H9 (cell line): Measurements from ENCODE around the gene TRIM37. TPM values are rescaled to one million over a fixed set of nuclear protein-coding genes. Genes with fewer than 3 reads are reported as not detected.

Experiments used
- DNase-seq: peaks from one replicate; pipeline ENCODE4 v3.0.0-alpha.2; 2017
- H2AFZ ChIP-seq: one replicate; pipeline ENCODE4 v1.6.1; 2013; ENCODE audit warnings: mild to moderate bottlenecking, low read length, control low read depth, moderate library complexity
- H2AK5ac ChIP-seq: 2 replicates; pipeline ENCODE4 v1.6.1; 2013; ENCODE audit warnings: low read length, control low read depth, mixed read lengths; ENCODE audit not compliant: insufficient read length
- H2BK120ac ChIP-seq: one replicate; pipeline ENCODE4 v1.6.1; 2013; ENCODE audit warnings: low read depth, mild to moderate bottlenecking, low read length, control low read depth, inconsistent platforms; ENCODE audit not compliant: poor library complexity, severe bottlenecking
- H2BK12ac ChIP-seq: 2 replicates; pipeline ENCODE4 v1.6.1; 2013; ENCODE audit warnings: low read length, control low read depth, mixed read lengths, low read depth; ENCODE audit not compliant: insufficient read length
- H2BK15ac ChIP-seq: 2 replicates; pipeline ENCODE4 v1.6.1; 2013; ENCODE audit warnings: low read depth, low read length, control low read depth
- H2BK20ac ChIP-seq: one replicate; pipeline ENCODE4 v1.6.1; 2013; ENCODE audit warnings: low read depth, mild to moderate bottlenecking, low read length, control low read depth, inconsistent platforms; ENCODE audit not compliant: poor library complexity, severe bottlenecking
- H2BK5ac ChIP-seq: 2 replicates; pipeline ENCODE4 v1.6.1; 2013; ENCODE audit warnings: low read length, control low read depth, mixed read lengths; ENCODE audit not compliant: insufficient read length
- H3K14ac ChIP-seq: 2 replicates; pipeline ENCODE4 v1.6.1; 2013; ENCODE audit warnings: low read length, control low read depth; ENCODE audit not compliant: insufficient read depth
- H3K18ac ChIP-seq: 2 replicates; pipeline ENCODE4 v1.6.1; 2013; ENCODE audit warnings: low read depth, mild to moderate bottlenecking, mixed read lengths, low read length, control low read depth; ENCODE audit not compliant: insufficient read length
- H3K23ac ChIP-seq: 2 replicates; pipeline ENCODE4 v1.6.1; 2013; ENCODE audit warnings: low read length, control low read depth, mixed read lengths, low read depth; ENCODE audit not compliant: insufficient read length
- H3K23me2 ChIP-seq: 2 replicates; pipeline ENCODE4 v1.6.1; 2013; ENCODE audit warnings: low read depth, mild to moderate bottlenecking, mixed read lengths, low read length, control low read depth; ENCODE audit not compliant: insufficient read length, poor library complexity, severe bottlenecking
- H3K27ac ChIP-seq: 2 replicates; pipeline ENCODE4 v1.5.1; 2013; ENCODE audit warnings: low read length, control low read depth, mixed read lengths, low read depth; ENCODE audit not compliant: insufficient read length
- H3K27me3 ChIP-seq: 2 replicates; pipeline ENCODE4 v1.6.1; 2013; ENCODE audit warnings: low read length, control low read depth, inconsistent platforms; ENCODE audit not compliant: insufficient read depth
- H3K4ac ChIP-seq: 2 replicates; pipeline ENCODE4 v1.6.1; 2013; ENCODE audit warnings: low read depth, mild to moderate bottlenecking, control low read depth, inconsistent platforms, low read length, moderate library complexity
- H3K4me1 ChIP-seq: 2 replicates; pipeline ENCODE4 v1.6.1; 2013; ENCODE audit warnings: low read length, control low read depth, inconsistent platforms; ENCODE audit not compliant: insufficient read depth
- H3K4me2 ChIP-seq: 2 replicates; pipeline ENCODE4 v1.6.1; 2013; ENCODE audit warnings: low read length, control low read depth, mixed read lengths; ENCODE audit not compliant: insufficient read length, insufficient read depth
- H3K56ac ChIP-seq: 2 replicates; pipeline ENCODE4 v1.6.1; 2013; ENCODE audit warnings: low read depth, mild to moderate bottlenecking, mixed read lengths, low read length, control low read depth; ENCODE audit not compliant: insufficient read length
- H3K79me1 ChIP-seq: 2 replicates; pipeline ENCODE4 v1.6.1; 2013; ENCODE audit warnings: low read depth, mild to moderate bottlenecking, moderate library complexity, low read length, control low read depth, inconsistent platforms; ENCODE audit not compliant: insufficient read depth, poor library complexity, severe bottlenecking
- H3K79me2 ChIP-seq: 2 replicates; pipeline ENCODE4 v1.6.1; 2013; ENCODE audit warnings: low read length, control low read depth, inconsistent platforms; ENCODE audit not compliant: insufficient read depth
- H3K9ac ChIP-seq: 2 replicates; pipeline ENCODE4 v1.6.1; 2013; ENCODE audit warnings: low read length, control low read depth, mixed read lengths; ENCODE audit not compliant: insufficient read length; ENCODE audit errors: extremely low read depth
- H3K9me3 ChIP-seq: one replicate; pipeline ENCODE4 v1.6.1; 2013; ENCODE audit warnings: low read depth, low read length, inconsistent platforms; ENCODE audit not compliant: control insufficient read depth
- H3T11ph ChIP-seq: one replicate; pipeline ENCODE4 v1.6.1; 2013; ENCODE audit warnings: mild to moderate bottlenecking, low read length, control low read depth, inconsistent platforms
- H4K20me1 ChIP-seq: one replicate; pipeline ENCODE4 v1.6.1; 2013; ENCODE audit not compliant: control insufficient read depth, insufficient read length, insufficient read depth
- H4K5ac ChIP-seq: 2 replicates; pipeline ENCODE4 v1.6.1; 2013; ENCODE audit warnings: low read depth, mild to moderate bottlenecking, mixed read lengths, low read length, control low read depth; ENCODE audit not compliant: insufficient read length
- H4K8ac ChIP-seq: replicated peaks from 2 replicates; pipeline ENCODE4 v1.6.1; 2013; ENCODE audit warnings: low read length, control low read depth, mixed read lengths, low read depth; ENCODE audit not compliant: insufficient read length
- H4K91ac ChIP-seq: 2 replicates; pipeline ENCODE4 v1.6.1; 2013; ENCODE audit warnings: low read depth, mild to moderate bottlenecking, moderate library complexity, mixed read lengths, low read length, control low read depth; ENCODE audit not compliant: insufficient read length
- H3K27ac Mint-ChIP-seq, 3 experiments: 2 replicates in 2 of 3; 3 replicates in 1 of 3; pipeline ENCODE4 v1.8.0; 2020 to 2021; ENCODE audit warnings: mixed read lengths in 3 of 3, mild to moderate bottlenecking in 1 of 3, moderate library complexity in 1 of 3
- H3K27me3 Mint-ChIP-seq: 2 replicates; pipeline ENCODE4 v1.8.0; 2021; ENCODE audit warnings: low read depth, mild to moderate bottlenecking, moderate library complexity, mixed read lengths
- H3K36me3 Mint-ChIP-seq, 3 experiments: 2 replicates in 2 of 3; 3 replicates in 1 of 3; pipeline ENCODE4 v1.8.0; 2020 to 2021; ENCODE audit warnings: low read depth in 3 of 3, mixed read lengths in 3 of 3; ENCODE audit not compliant: insufficient read depth in 1 of 3
- H3K4me1 Mint-ChIP-seq, 2 experiments: 2 replicates each; pipeline ENCODE4 v1.8.0; 2020; ENCODE audit warnings: mixed read lengths in 2 of 2
- H3K4me3 Mint-ChIP-seq, 2 experiments: 2 replicates in 1 of 2; 3 replicates in 1 of 2; pipeline ENCODE4 v1.8.0; 2020 to 2021; ENCODE audit warnings: mild to moderate bottlenecking in 2 of 2, mixed read lengths in 2 of 2, moderate library complexity in 1 of 2
- H3K9me3 Mint-ChIP-seq, 2 experiments: 2 replicates in 1 of 2; 3 replicates in 1 of 2; pipeline ENCODE4 v1.8.0; 2020; ENCODE audit warnings: mild to moderate bottlenecking in 2 of 2, mixed read lengths in 2 of 2, moderate library complexity in 1 of 2
- WGBS: extraction: QIAGEN DNeasy Blood & Tissue Kit; methylation state at CpG from one replicate; pipeline ENCODE4 v1.1.7; 2013; ENCODE audit warnings: missing lambda C conversion rate, low lambda C conversion rate, mixed read lengths; ENCODE audit not compliant: insufficient read length; ENCODE audit errors: extremely low coverage; 5-methylcytosine and 5-hydroxymethylcytosine counted together
- total RNA-seq: library from RNA; stranded (reverse); gene quantifications from 2 replicates; pipeline ENCODE4 v1.2.1, GENCODE V29; 2021
- TF ChIP-seq, protein P1 (sequence below): fragments of 200-600 bp; sonication (generic); conservative IDR thresholded peaks from 3 replicates; pipeline ENCODE4 v1.8.0; 2021; ENCODE audit warnings: antibody characterized with exemption, mild to moderate bottlenecking

TRIM37 gene
- total RNA-seq, 1 experiment from 2014 or later, result 52.1 TPM

GRCh38 chr17:58947824-58948223, 158.9 kb downstream of the TRIM37 start:
- Histone ChIP-seq H3K23ac (no peak overlapping the region), H3K4me2 (no peak overlapping the region), H3K27me3 (no peaks in the 10 kb centered on the region), H2AFZ (no peak overlapping the region), H3K4me1 (no peaks in the 10 kb centered on the region), H3K9ac (no peak overlapping the region), H3K18ac (no peak overlapping the region), H3K23me2 (no peaks in the 10 kb centered on the region), H3K4ac (no peak overlapping the region), H3K14ac (no peak overlapping the region), H3T11ph (no peak overlapping the region), H2AK5ac (no peak overlapping the region), H2BK5ac (no peak overlapping the region), H4K5ac (no peak overlapping the region), H3K9me3 (no peaks in the 10 kb centered on the region), H3K27ac (no peak overlapping the region), H2BK120ac (no peak overlapping the region), H4K20me1 (no peaks in the 10 kb centered on the region), H2BK12ac (no peak overlapping the region), H3K79me2 (no peaks in the 10 kb centered on the region), H3K79me1 (no peaks in the 10 kb centered on the region), H3K56ac (no peak overlapping the region), H2BK15ac (no peak overlapping the region), H2BK20ac (no peak overlapping the region), H4K91ac (no peak overlapping the region), H4K8ac (no peak overlapping the region)
- no peak for DNase-seq
- H3K27me3 Mint-ChIP-seq, result no peaks in the 10 kb centered on the region
- peaks cover 3 to 10% (median 7%) of the 10 kb centered on the region in 3 experiments; a peak in 6 of 7 replicates for H3K36me3 Mint-ChIP-seq
- TF ChIP-seq, protein P1, sequence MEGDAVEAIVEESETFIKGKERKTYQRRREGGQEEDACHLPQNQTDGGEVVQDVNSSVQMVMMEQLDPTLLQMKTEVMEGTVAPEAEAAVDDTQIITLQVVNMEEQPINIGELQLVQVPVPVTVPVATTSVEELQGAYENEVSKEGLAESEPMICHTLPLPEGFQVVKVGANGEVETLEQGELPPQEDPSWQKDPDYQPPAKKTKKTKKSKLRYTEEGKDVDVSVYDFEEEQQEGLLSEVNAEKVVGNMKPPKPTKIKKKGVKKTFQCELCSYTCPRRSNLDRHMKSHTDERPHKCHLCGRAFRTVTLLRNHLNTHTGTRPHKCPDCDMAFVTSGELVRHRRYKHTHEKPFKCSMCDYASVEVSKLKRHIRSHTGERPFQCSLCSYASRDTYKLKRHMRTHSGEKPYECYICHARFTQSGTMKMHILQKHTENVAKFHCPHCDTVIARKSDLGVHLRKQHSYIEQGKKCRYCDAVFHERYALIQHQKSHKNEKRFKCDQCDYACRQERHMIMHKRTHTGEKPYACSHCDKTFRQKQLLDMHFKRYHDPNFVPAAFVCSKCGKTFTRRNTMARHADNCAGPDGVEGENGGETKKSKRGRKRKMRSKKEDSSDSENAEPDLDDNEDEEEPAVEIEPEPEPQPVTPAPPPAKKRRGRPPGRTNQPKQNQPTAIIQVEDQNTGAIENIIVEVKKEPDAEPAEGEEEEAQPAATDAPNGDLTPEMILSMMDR, result no peak
- H3K9me3 Mint-ChIP-seq, result peaks cover 19 to 28% of the 10 kb centered on the region in 2 experiments
- no peaks in the 10 kb centered on the region for H3K4me1 Mint-ChIP-seq
- no CpG with 5 or more reads among the region's 3 CpGs for WGBS
- H3K4me3 Mint-ChIP-seq, result no peak overlapping the region
- H3K27ac Mint-ChIP-seq, result no peak overlapping the region
